ENCODE data around the gene KLK12. TPM values are rescaled to one million over a fixed set of nuclear protein-coding genes. Genes with fewer than 3 reads are reported as not detected.

KLK12 gene
- total and polyA plus RNA-seq, 2 of the 13 experiments (the other 11 are each of a cell fraction or from before 2014, with no cell fraction given): not detected

DNA sequence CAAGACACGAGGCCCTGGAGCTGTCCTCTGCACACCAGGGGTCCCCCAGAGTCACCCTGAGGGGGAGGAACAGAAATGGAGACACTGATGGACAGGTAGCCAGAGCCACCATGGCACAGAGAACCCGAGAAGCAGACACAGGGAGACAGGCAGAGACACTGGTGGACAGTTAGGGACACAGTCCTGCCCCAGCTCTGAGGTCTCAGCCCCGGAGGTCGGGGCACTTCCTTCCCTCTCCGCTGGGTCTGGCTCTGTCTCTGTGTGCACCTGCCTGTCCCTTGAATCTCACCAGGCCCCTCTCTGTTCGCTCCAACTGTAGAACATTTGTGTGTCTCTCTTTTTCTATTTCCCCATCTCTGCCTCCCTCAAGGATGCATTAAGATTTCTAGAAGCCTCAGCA, 43.3 kb upstream of the KLK12 start (continued):
- no peak for TF ChIP-seq RFX3 (CRISPR knock-in tag; IDR thresholded peaks at IDR 0.05)
- TF ChIP-seq, protein P1, sequence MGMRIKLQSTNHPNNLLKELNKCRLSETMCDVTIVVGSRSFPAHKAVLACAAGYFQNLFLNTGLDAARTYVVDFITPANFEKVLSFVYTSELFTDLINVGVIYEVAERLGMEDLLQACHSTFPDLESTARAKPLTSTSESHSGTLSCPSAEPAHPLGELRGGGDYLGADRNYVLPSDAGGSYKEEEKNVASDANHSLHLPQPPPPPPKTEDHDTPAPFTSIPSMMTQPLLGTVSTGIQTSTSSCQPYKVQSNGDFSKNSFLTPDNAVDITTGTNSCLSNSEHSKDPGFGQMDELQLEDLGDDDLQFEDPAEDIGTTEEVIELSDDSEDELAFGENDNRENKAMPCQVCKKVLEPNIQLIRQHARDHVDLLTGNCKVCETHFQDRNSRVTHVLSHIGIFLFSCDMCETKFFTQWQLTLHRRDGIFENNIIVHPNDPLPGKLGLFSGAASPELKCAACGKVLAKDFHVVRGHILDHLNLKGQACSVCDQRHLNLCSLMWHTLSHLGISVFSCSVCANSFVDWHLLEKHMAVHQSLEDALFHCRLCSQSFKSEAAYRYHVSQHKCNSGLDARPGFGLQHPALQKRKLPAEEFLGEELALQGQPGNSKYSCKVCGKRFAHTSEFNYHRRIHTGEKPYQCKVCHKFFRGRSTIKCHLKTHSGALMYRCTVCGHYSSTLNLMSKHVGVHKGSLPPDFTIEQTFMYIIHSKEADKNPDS (CRISPR knock-in tag; IDR thresholded peaks at IDR 0.05): no peak
- no peak for TF ChIP-seq CHCHD3 (CRISPR knock-in tag; IDR thresholded peaks at IDR 0.05)
- no peak for TF ChIP-seq ZNF609 (CRISPR knock-in tag; IDR thresholded peaks at IDR 0.05; ENCODE audit: borderline replicate concordance)
- TF ChIP-seq PRDM15 (CRISPR knock-in tag; IDR thresholded peaks at IDR 0.05): no peak
- no peak for TF ChIP-seq KAT7 (CRISPR knock-in tag; IDR thresholded peaks at IDR 0.05; ENCODE audit: borderline replicate concordance)
- TF ChIP-seq NCOA2 (CRISPR knock-in tag; IDR thresholded peaks at IDR 0.05): no peak
- TF ChIP-seq, protein P2, sequence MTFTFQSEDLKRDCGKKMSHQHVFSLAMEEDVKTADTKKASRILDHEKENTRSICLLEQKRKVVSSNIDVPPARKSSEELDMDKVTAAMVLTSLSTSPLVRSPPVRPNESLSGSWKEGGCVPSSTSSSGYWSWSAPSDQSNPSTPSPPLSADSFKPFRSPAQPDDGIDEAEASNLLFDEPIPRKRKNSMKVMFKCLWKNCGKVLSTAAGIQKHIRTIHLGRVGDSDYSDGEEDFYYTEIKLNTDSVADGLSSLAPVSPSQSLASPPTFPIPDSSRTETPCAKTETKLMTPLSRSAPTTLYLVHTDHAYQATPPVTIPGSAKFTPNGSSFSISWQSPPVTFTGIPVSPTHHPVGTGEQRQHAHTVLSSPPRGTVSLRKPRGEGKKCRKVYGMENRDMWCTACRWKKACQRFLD (CRISPR knock-in tag; IDR thresholded peaks at IDR 0.05; ENCODE audit: borderline replicate concordance): no peak
- no peak for TF ChIP-seq SOX5 (CRISPR knock-in tag; IDR thresholded peaks at IDR 0.05; ENCODE audit: borderline replicate concordance)
- no peak for TF ChIP-seq TCF7L2 (IDR thresholded peaks at IDR 0.05; ENCODE audit: low read depth, low read length)

Measured in HepG2 (cell line).